Thyroid gland (tissue), 4 donors: ENCODE measurements around the gene WDR4.

Source experiments
- POLR2A ChIP-seq, 2 donors: fragments of 450-650 bp; IDR thresholded peaks; one replicate each; pipeline ENCODE4 v1.6.1; 2017; ENCODE audit warnings: antibody characterized with exemption in 2 of 2, mild to moderate bottlenecking in 2 of 2, moderate library complexity in 1 of 2
- TF ChIP-seq, protein P1 (sequence below), 6 experiments: fragments of 200-600 bp in 3 of 6; fragments of 450-650 bp in 3 of 6; sonication (generic) in 3 of 6; IDR thresholded peaks; one replicate each; pipeline ENCODE4 v1.5.1; 2016 to 2019; ENCODE audit warnings: antibody characterized with exemption in 6 of 6, mild to moderate bottlenecking in 2 of 6, inconsistent platforms in 1 of 6, moderate library complexity in 1 of 6

DNA sequence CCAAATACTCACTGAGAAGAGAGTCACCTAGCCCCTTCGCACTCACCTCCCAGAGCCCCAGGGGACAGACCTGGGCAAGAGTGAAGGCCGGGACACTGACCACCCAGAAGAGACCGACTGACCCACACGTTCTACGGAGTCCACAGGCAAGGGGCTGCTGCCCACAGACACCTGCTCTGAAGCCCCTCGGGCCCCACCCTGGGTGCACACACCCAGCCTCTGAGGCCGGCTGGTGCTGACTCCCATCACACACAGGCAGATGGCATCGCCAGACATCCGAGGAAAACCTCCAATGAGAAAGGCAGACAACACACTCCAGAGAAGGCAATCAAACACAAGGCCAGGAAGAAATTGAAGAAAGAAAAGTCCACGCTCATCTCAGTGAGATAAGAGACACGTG lies 22.1 kb downstream of the WDR4 start:
- TF ChIP-seq POLR2A (IDR thresholded peaks at IDR 0.05), result no peak
- TF ChIP-seq, protein P1, sequence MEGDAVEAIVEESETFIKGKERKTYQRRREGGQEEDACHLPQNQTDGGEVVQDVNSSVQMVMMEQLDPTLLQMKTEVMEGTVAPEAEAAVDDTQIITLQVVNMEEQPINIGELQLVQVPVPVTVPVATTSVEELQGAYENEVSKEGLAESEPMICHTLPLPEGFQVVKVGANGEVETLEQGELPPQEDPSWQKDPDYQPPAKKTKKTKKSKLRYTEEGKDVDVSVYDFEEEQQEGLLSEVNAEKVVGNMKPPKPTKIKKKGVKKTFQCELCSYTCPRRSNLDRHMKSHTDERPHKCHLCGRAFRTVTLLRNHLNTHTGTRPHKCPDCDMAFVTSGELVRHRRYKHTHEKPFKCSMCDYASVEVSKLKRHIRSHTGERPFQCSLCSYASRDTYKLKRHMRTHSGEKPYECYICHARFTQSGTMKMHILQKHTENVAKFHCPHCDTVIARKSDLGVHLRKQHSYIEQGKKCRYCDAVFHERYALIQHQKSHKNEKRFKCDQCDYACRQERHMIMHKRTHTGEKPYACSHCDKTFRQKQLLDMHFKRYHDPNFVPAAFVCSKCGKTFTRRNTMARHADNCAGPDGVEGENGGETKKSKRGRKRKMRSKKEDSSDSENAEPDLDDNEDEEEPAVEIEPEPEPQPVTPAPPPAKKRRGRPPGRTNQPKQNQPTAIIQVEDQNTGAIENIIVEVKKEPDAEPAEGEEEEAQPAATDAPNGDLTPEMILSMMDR (IDR thresholded peaks at IDR 0.05), result no peak
